Fibroblast of lung (primary cell): ENCODE measurements around the gene PBX1.

Source experiments
- EZH2 ChIP-seq: IDR thresholded peaks from 2 replicates; pipeline ENCODE4 v1.5.1; 2012; ENCODE audit warnings: low read length, control low read depth, mild to moderate bottlenecking; ENCODE audit errors: missing control alignments
- TF ChIP-seq, protein P1 (sequence below), 2 donors: IDR thresholded peaks in 1 of 2; conservative IDR thresholded peaks in 1 of 2; 1 replicate in 1 of 2; 2 replicates in 1 of 2; pipeline ENCODE4 v1.5.1; 2011 to 2012; ENCODE audit warnings: low read length in 2 of 2, control low read depth in 1 of 2, inconsistent platforms in 1 of 2, low read depth in 1 of 2, mild to moderate bottlenecking in 1 of 2

DNA sequence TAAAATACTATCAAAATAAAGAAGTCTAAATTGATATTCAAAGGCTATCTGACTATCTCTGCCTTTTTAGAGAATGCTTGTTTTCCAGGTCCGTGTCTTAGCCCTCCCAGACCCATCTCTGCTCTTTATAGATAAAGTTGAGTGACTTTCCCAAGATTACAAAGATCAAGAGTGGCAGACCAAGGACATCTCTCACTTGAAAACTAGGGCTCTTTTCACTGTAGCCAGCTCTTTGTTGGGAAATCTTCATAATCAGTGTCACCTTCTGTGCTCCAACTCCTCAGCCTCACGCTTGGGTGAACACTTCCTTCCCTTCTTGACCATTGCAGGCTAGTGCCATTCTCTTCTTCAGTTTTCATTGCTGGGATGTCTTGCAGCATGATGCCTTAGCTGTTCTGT, 211.1 kb downstream of the PBX1 start:
- TF ChIP-seq, protein P1, sequence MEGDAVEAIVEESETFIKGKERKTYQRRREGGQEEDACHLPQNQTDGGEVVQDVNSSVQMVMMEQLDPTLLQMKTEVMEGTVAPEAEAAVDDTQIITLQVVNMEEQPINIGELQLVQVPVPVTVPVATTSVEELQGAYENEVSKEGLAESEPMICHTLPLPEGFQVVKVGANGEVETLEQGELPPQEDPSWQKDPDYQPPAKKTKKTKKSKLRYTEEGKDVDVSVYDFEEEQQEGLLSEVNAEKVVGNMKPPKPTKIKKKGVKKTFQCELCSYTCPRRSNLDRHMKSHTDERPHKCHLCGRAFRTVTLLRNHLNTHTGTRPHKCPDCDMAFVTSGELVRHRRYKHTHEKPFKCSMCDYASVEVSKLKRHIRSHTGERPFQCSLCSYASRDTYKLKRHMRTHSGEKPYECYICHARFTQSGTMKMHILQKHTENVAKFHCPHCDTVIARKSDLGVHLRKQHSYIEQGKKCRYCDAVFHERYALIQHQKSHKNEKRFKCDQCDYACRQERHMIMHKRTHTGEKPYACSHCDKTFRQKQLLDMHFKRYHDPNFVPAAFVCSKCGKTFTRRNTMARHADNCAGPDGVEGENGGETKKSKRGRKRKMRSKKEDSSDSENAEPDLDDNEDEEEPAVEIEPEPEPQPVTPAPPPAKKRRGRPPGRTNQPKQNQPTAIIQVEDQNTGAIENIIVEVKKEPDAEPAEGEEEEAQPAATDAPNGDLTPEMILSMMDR (conservative IDR thresholded peaks at IDR 0.05 in 1 of 2, IDR thresholded peaks at IDR 0.05 in 1 of 2; ENCODE audit: low read depth in 1 of 2, low read length in 2 of 2), result no peak
- TF ChIP-seq EZH2, result no peak
